GM21447 (cell line): Measurements from ENCODE around the gene EXOC1L.
"Not testable (repeated sequence)": the region's sequence is repeated elsewhere in the genome, so short reads cannot be mapped to it uniquely, and the experiment has no call there.

ENCODE experiments used
- ATAC-seq: cut with Tn5 transposase; IDR thresholded peaks from one replicate; pipeline ENCODE4 v1.9.1; 2021; ENCODE audit not compliant: unreplicated experiment

Gene EXOC1L

DNA sequence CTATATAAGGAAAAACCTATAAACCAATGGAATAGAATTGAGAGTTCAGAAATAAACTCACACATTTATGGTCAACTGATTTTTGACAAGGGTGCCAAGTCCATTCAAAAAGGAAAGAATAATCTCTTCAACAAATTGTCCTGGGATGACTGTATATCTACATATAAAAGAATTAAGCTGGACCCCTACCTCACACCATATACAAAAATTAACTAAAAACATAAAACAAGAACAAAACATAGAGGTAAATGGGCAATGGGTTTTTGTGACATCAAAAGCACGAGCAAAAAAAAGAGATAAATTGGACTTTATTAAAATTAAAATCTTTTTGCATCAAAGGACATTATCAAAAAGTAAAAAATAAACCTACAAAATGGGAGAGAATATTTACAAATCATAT is 18.3 kb downstream of the EXOC1L start:
- ATAC-seq = no peak

DNA sequence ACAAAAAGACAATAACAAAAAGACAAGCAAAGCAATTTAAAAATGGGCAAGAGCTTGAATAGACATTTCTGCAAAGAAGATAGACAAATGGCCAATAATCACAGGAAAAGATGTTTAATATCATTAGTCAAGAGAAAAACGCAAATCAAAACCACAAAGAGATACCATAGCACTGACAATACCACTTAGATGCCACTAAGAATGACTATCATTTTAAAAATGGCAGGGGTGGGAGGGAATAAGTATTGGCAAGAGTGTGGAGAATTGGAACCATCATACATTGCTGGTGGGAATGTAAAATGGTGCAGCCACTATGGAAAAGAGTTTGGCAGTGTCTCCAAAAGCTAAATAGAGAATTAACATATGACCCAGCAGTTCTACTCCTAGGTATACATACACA is 18.8 kb downstream of the EXOC1L start:
- no peak for ATAC-seq

DNA sequence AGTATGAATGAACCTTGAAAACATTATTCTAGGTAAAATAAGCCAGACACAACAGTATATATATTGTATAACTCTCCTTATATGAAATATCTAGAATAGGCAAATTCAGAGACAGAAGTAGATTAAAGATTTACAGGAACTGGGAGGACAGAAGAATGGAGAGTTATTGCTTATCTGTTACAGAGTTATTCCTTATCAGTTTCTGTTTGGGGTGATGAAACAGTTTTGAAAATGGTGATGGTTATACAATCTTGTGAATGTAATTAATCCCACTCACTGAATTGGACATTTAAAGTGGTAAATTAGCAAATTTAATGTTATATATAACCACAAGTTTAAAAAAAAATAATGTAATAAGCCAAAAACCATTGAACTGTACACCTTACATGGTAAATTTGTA is 19.4 kb downstream of the EXOC1L start:
- no peak for ATAC-seq

DNA sequence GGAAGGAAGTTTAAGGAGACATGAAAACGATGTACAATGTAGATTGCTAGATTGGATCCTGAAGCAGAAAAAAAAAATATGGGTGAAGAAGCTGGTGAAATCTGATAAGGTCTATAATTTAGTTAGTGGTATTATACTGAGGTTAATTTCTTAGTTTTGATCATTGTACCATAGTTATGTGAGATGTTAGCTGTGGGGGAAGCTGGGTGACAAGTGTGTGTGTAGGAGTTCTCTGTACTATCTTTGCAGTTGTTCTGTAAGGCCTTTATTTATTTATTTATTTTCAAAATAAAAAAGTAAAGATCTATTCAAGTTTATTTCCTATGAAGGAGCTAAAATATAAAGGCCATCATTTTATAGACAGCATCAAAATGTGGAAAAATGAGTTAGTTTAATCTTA is 21.4 kb downstream of the EXOC1L start:
- ATAC-seq = no peak

DNA sequence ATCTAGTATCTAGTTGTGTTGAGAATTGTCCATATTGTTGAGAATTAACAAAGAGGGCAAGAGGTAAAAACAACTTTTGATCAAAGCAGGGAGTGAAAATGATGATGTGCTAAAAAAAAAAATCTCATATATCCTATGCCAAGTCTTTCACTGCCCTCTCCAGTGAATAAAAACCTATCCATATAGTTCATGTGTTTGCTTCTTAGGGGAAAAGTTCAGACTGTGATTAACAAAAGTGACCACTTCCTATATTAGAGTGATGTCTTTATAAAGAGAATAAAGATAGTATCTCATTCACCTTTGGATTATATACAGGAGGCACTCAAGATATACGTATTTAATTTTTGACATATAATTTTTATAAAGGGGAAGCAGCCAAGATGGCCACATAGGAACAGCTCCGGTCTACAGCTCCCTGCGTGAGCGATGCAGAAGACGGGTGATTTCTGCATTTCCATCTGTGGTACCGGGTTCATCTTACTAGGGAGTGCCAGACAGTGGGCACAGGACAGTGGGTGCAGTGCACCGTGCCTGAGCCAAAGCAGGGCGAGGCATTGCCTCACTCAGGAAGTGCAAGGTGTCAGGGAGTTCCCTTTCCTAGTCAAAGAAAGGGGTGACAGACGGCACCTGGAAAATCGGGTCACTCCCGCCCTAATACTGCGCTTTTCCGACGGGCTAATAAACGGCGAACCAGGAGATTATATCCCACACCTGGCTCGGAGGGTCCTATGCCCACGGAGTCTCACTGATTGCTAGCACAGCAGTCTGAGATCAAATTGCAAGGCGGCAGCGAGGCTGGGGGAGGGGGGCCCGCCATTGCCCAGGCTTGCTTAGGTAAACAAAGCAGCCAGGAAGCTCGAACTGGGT is 22.0 kb downstream of the EXOC1L start:
- ATAC-seq = not testable (repeated sequence)

DNA sequence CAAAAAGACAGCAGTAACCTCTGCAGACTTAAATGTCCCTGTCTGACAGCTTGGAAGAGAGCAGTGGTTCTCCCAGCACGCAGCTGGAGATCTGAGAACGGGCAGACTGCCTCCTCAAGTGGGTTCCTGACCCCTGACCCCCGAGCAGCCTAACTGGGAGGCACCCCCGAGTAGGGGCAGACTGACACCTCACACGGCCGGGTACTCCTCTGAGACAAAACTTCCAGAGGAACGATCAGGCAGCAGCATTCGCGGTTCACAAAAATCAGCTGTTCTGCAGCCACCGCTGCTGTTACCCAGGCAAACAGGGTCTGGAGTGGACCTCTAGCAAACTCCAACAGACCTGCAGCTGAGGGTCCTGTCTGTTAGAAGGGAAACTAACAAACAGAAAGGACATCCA is 22.7 kb downstream of the EXOC1L start:
- ATAC-seq = not testable (repeated sequence)

DNA sequence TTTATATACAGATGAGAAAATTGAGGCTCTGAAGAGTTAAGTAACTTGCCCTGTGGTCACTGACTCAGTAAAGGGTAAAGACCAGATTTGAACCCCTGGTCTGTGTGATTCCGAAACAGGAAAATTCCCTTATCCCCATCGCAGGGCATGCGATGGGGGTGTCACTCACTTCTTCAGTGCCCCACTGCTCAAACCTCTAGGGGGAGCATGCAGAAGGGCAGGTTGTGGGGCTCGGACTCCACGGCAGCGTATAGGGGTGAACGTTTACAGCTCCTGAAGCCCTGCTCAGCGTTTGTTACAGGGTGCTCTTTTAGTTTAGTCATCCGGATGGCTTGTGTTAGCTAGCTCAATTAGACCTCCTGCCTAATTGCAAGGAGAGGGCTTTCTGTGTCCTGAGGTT is 30.1 kb downstream of the EXOC1L start:
- no peak for ATAC-seq

DNA sequence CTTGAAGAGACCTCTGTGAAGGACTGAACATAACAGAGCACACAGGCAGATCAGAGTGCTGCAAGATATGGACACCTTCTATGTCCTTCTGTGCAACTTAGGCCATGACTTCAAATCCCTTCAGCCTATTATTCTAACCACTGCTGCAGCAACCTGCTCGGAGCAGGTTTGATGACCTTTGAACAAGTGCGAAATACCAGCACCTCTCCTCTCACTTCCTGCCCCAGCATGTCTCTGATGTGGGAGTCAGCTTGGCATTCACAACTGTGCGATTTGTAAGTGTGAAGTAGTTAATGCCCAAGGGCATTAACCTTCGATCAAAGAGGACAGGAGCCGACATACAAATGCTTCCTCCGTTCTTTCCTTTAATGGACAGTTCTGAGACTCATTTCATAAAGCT is 32.3 kb downstream of the EXOC1L start:
- no peak for ATAC-seq

DNA sequence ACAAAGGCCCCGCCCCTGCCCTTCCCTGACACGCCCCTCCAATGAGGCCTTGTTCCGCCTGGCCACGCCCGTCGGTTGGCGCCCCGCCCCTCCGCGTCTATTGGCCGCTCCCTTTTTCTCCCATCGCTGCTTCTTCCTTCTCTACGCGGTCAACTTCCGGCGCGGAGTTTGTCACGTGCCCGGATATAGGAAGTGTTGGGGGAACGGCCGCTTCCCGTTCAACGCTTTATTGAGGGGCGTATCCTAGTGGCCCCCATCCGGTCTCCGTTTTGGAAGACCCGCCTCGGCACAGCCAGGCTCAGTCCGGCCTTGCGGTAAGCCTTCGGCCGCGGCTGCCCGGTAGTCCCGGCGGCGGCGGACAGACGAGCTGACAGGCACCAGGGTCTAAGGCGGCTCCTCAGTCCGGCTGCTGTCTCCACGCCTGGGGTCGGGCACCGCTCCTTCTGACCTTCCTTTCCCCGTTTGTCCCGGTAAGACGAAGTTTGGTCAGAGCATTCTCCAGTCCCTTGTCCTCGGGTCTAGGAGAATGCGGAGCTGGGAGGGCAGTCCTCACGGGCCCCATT is 34.0 kb downstream of the EXOC1L start, which contains the start of gene EXOC1:
Gene EXOC1, plus strand, starts transcription at position 165 of the 563 bp plus-strand sequence. CDS start 4,676 bp downstream, outside the sequence.
- peak; percentile 98 for ATAC-seq

DNA sequence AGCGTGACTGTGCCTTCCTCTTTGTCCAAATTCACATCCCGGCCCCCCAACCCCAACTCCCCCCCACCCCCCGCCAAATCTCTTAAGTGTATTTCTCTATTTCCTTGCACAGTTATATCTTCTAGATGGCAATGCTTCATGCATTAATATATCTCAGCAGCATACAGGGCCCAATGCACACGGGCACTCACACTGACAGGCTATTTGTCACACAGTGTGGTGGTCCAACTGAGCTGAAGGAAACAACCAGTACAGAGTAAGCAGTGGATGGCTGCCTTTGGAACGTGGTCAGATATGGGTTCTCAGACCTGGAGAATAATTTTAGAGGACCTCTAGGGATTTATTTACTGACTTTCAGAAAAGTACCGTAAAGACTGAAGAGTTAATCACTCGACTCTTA is 34.5 kb downstream of the EXOC1L start:
- no peak for ATAC-seq

DNA sequence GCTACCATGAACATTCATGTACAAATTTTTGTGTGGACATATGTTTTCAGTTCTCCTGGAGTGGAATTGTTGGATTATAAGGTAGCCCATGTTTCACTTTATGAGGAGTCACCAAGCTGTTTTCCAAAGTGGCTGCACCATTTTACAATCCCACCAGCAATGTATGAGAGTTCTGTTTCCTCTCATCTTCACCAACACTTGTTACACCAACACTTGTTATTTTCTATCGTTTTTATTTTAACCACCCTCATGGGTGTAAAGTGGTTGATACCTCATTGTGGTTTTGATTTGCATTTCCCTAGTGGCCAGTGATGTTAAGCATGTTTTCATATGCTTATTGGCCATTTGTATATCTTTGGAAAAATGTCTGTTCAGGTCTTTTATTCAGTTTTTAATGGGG is 38.0 kb downstream of the EXOC1L start:
- ATAC-seq = no peak

DNA sequence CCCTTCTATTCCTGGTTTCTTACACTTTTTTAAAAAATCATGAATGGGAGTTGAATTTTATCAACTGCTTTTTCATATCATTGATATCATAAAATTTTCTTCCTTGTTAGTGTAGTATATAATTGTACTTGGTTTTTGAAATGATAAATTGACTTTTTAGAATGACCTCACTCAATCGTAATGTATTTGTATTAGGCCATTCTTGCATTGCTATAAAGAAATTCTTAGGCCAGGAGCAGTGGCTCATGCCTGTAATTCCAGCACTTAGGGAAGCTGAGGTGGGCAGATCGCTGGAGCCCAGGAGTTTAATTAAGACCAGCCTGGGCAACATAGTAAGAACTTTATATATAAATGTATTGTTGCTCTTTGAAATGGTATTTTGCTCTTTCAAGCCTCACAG is 40.1 kb downstream of the EXOC1L start:
- ATAC-seq = no peak

DNA sequence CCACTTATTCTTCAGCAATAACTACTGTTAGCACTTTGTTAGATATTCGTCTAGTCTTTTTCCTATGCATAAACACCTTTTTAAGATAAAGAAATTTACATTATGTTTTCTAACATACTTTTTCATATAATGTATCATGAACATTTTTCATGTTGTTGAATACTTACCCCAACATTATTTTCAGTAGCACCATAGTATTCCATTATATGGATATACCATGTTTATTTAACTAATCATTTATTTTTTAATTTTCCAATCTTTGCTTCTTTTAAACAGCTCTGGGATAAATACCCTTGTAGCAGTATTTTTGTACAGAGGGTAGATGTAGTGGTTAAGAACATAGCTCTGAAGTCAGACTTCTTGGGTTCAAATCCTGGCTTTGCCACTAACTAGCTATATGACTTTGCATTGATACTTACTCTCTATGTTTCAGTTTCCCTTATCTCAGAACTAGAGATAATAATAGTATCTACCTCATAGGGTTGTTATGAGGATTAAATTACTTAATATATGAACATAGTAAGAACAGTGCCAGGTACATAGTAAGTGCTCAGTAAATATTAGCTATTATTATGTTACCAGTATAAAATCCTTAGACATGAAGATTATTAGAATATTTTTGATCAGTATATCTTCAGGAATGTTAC is 45.1 kb downstream of the EXOC1L start:
- ATAC-seq = no peak

DNA sequence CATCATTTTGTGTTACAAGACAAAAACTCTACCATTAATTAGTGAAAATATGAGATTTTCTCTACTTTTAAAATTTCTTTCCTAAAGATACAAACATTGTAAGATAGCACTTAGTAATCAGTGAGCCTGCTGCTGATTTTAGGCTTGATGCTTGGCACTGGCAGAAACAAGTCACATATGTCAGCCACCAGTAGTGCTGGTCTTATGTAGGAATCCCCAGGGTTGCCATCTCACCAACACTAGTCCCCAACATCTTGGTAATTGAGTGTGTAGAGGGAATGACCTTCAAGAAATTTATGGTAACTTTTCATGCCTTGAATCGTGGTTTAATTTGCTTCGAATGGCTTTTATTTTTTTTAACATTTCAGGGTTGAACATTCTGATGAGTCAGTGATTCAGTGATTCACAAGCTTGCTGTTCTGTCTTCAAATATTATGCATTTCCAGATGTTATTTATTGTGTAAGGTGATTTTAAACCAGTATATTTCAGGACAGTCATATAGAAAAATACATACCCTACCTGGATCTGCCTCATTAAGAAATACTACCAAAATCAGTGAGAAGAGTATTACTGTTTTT is 45.7 kb downstream of the EXOC1L start:
- no peak for ATAC-seq

DNA sequence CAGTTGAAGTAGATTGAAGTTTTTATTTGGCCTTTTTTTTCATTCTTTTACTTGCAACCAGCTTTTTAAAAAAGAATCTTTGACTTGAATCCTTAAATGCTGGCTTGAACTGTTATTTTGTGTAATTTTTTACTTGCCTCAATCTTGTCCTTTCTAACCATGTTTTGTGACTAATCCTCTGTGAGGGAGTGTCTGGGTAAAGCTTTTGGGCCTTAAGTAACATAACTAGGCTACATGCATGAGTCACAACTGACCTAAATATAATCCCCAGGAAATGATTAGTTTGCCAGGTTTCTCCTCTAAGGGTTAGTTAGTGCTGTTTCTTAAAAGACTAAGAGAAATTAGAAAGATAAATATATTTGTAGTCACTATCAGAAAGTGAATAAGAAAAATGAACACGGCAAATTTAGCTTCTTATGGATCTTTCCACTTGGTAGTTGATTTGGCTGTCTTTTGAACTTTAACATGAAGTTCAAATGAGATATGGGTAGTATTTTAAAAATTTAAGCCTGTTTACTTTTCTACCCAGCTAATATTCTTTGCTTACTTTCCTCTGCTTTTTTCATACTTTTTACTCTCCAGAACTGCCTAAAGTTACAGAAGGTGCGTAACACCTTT is 46.8 kb downstream of the EXOC1L start:
- ATAC-seq = peak; percentile 78

DNA sequence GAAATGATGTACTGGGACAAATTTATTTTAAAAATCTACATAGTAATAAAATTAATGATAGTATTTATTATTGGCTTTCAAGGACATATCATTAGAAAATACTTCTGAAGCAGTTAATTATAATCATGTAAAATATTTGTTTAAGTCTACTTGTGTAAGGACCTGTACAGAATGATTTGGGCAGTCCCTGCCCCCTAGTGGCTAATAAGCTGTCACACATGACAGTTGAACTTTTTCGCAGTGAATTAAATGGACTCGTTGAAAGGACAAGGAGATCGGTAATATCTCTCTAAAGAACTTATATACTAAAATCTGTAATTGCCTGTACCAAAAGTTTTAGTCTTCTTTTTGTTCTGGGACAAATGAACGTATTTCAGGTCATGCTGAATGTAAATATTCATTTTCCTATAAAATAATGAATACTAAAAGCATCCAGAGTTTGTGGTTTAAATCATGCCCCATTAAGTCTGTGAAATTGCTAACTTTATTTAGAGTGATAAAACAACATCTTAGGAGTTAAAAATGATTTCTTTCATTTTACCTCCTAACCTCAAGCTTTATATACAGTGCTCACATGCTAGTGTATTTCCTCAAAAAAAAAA is 47.5 kb downstream of the EXOC1L start:
- ATAC-seq = peak; percentile 80

DNA sequence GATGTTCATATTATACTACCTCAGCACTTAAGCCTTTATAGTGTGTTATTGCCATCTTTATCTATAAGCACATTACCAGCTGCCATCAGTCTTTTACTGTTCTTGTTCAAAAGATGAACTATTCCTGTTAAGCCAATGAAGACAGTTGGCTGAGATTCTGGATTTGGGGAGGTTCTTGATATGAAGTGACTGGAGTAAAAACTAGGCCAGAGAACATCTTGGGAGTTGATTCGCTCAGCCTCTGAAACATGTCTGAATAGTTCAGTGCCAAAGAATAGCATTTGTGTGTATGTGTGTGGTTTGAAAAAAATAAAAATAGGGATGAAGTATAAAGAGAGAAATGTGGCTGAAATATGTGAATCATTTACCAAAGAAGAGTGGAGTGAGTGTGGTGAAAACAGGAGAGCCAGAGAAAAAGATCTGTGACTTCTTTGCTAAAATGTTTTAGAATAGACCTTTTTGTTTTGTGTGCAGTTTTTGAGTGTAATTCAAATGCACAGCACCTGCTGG is 49.0 kb downstream of the EXOC1L start:
- ATAC-seq = no peak

DNA sequence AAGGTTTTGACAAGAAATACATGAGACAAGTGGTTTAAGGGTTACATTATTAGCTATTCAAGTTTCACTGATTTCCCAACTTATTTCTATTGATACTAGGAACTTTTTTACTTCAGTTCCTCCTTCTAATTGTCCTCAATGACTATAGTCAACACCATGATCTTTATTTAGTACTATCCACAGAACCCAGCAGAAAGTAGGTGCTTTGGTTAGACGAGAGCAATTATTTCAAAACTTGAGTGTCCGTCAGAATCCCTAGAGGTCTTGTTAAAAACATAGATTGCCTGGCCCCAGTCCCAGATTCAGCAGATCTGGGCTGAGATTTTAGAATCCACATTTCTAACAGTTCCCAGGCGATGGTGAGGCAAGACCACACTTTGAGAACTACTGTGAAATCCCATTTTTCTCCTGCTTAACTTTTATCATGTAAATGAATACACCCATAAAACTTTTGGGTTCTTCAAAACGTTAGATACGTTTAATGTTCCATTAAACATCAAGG is 51.8 kb downstream of the EXOC1L start:
- no peak for ATAC-seq

DNA sequence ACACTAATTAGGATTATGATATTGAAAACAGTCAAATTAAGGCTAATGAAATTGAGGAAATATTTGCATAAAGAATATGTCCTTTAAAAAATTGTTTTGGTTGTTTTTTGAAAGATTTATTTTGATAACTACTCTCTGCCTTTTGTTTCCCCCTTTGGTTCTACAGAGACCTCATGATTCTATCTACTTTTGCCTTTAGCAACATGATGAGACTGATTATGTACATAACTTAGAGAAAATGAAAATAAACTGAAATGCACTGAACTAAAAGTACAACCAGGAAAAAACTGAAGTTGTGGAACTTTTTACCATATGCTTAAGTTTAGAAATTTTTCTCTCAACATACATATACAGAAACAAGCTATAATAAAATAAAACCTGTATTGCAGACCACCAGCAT is 55.2 kb downstream of the EXOC1L start:
- no peak for ATAC-seq

DNA sequence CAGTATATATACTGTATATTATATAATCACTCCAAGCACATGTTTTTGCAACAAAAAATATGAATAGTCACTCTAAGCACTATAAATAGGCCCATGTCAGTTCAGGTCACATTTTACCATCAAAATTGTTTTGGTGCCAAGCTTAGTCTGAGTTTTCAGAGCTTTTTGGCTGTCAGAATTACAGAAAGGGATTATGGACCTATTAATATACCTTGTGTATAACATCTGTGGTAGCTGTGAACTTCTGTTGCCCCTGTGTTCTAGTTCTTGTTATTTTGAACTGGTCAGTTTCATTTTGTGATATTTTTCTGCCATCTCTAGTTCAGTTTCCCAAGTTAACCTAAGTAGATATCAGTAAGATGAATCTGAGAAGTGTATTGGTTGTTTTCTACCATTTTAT is 56.8 kb downstream of the EXOC1L start:
- ATAC-seq = no peak
